B cell (primary cell): ENCODE data around the gene ITPK1. TPM values are rescaled to one million over a fixed set of nuclear protein-coding genes. Genes with fewer than 3 reads are reported as not detected.
A peak's percentile ranks its signal among the peaks of the same experiment; 100 is the strongest.

Source experiments
- ATAC-seq: fragments of 200-7000 bp; cut with Tn5 transposase; one replicate; pipeline ENCODE4 v1.10.0; 2021; ENCODE audit warnings: low read depth, mild to moderate bottlenecking, moderate number of reproducible peaks, moderate library complexity
- CTCF ChIA-PET: fragments of 350-600 bp; sonication (Branson Sonifier 250); formaldehyde crosslinking; loops from one replicate; lab custom pipeline; 2021; ENCODE audit warnings: antibody characterized with exemption, inconsistent platforms; lab: Charles Lee
- POLR2A ChIA-PET: fragments of 350-600 bp; sonication (Branson Sonifier 250); formaldehyde crosslinking; loops from one replicate; lab custom pipeline; 2021; ENCODE audit warnings: antibody characterized with exemption; lab: Charles Lee
- DNase-seq: peaks from one replicate; pipeline ENCODE4 v3.0.0; 2013
- H2AFZ ChIP-seq: 2 replicates; pipeline ENCODE4 v1.6.1; 2012; ENCODE audit warnings: mild to moderate bottlenecking, low read depth, low read length; ENCODE audit not compliant: insufficient read depth, poor library complexity, severe bottlenecking
- H3K27ac ChIP-seq, 2 donors: 1 replicate in 1 of 2; 2 replicates in 1 of 2; pipeline ENCODE4 v1.5.1; 2012 to 2013; ENCODE audit warnings: low read length in 2 of 2, mild to moderate bottlenecking in 2 of 2, moderate library complexity in 1 of 2
- H3K27me3 ChIP-seq, 4 experiments: fragments of 200-600 bp in 1 of 4; sonication (generic) in 1 of 4; replicated peaks in 1 of 4; 1 replicate in 2 of 4; 2 replicates in 2 of 4; pipeline versions ENCODE4 v1.6.1 to v1.7.0; 2013 to 2016; ENCODE audit warnings: low read length in 3 of 4, mild to moderate bottlenecking in 2 of 4, mixed read lengths in 1 of 4, moderate library complexity in 1 of 4; ENCODE audit not compliant: insufficient read depth in 4 of 4, control insufficient read depth in 3 of 4; ENCODE audit errors: control extremely low read depth in 1 of 4
- H3K36me3 ChIP-seq, 2 experiments: replicated peaks in 1 of 2; 1 replicate in 1 of 2; 2 replicates in 1 of 2; pipeline versions ENCODE4 v1.6.1 to v1.7.1; 2013; ENCODE audit warnings: low read length in 1 of 2; ENCODE audit not compliant: insufficient read depth in 2 of 2, control insufficient read depth in 1 of 2; ENCODE audit errors: control extremely low read depth in 1 of 2, extremely low read depth in 1 of 2
- H3K4me1 ChIP-seq, 2 donors: fragments of 200-600 bp in 1 of 2; sonication (generic) in 1 of 2; 1 replicate in 1 of 2; 2 replicates in 1 of 2; pipeline versions ENCODE4 v1.5.1 to v1.6.1; 2013 to 2017; ENCODE audit warnings: low read length in 2 of 2; ENCODE audit not compliant: control insufficient read depth in 2 of 2, insufficient read depth in 2 of 2
- H3K4me2 ChIP-seq: replicated peaks from 2 replicates; pipeline ENCODE3; 2012; ENCODE audit warnings: mild to moderate bottlenecking, low read depth, low read length; ENCODE audit not compliant: poor library complexity, severe bottlenecking
- H3K4me3 ChIP-seq, 5 experiments: fragments of 200-600 bp in 1 of 5; sonication (generic) in 1 of 5; 1 replicate in 3 of 5; 2 replicates in 2 of 5; pipeline versions ENCODE4 v1.5.1 to v1.7.0; 2011 to 2016; ENCODE audit warnings: low read length in 4 of 5, mild to moderate bottlenecking in 4 of 5, low read depth in 2 of 5, control low read depth in 1 of 5, moderate library complexity in 1 of 5; ENCODE audit not compliant: insufficient read depth in 1 of 5; ENCODE audit errors: control extremely low read depth in 1 of 5, extremely low read depth in 1 of 5
- H3K79me2 ChIP-seq: fragments of 200-600 bp; sonication (generic); one replicate; pipeline ENCODE4 v1.6.0; 2016; ENCODE audit warnings: low read length; ENCODE audit not compliant: control insufficient read depth, insufficient read depth
- H3K9ac ChIP-seq: fragments of 200-600 bp; sonication (generic); 2 replicates; pipeline ENCODE4 v1.6.1; 2017; ENCODE audit warnings: mild to moderate bottlenecking, low read length, moderate library complexity
- H3K9me3 ChIP-seq, 3 donors: one replicate each; pipeline versions ENCODE4 v1.6.1 to v1.7.1; 2013; ENCODE audit warnings: low read length in 2 of 3; ENCODE audit not compliant: control insufficient read depth in 2 of 3, insufficient read depth in 1 of 3; ENCODE audit errors: control extremely low read depth in 1 of 3
- H4K20me1 ChIP-seq: 2 replicates; pipeline ENCODE4 v1.6.0; 2012; ENCODE audit warnings: mild to moderate bottlenecking, low read length; ENCODE audit not compliant: insufficient read depth, control insufficient read depth, poor library complexity, severe bottlenecking
- H3K27ac Mint-ChIP-seq: one replicate; pipeline ENCODE4 v1.8.0; 2021; ENCODE audit warnings: mixed read lengths
- H3K27me3 Mint-ChIP-seq: one replicate; pipeline ENCODE4 v1.8.0; 2021; ENCODE audit warnings: mixed read lengths
- H3K4me1 Mint-ChIP-seq: one replicate; pipeline ENCODE4 v1.8.0; 2021; ENCODE audit warnings: mixed read lengths
- H3K4me3 Mint-ChIP-seq: one replicate; pipeline ENCODE4 v1.8.0; 2021; ENCODE audit warnings: mixed read lengths
- H3K9me3 Mint-ChIP-seq: one replicate; pipeline ENCODE4 v1.8.0; 2022; ENCODE audit warnings: mixed read lengths; ENCODE audit not compliant: insufficient read depth
- CTCF ChIP-seq: fragments of 200-600 bp; IDR thresholded peaks from one replicate; pipeline ENCODE4 v1.8.0; 2022; ENCODE audit warnings: antibody characterized with exemption, mild to moderate bottlenecking
- EZH2 ChIP-seq: IDR thresholded peaks from 2 replicates; pipeline ENCODE4 v1.6.1; 2012; ENCODE audit warnings: borderline replicate concordance, low read depth, mild to moderate bottlenecking, moderate library complexity, low read length; ENCODE audit not compliant: insufficient read depth, poor library complexity, severe bottlenecking
- WGBS: methylation state at CpG from one replicate; pipeline ENCODE4 v1.1.5; 2013; ENCODE audit warnings: missing lambda C conversion rate; ENCODE audit not compliant: insufficient coverage; 5-methylcytosine and 5-hydroxymethylcytosine counted together
- intact Hi-C: fragments of 100-400 bp; cut with micrococcal nuclease; formaldehyde crosslinking; loops from one replicate; pipeline ENCODE4 v1.10.0; 2022
- polyA plus RNA-seq: library from polyadenylated mRNA; depleted of rRNA; stranded (reverse); fragments of >200 nt; gene quantifications from 2 replicates; pipeline ENCODE4 v1.2.3, GENCODE V29; 2012
- total RNA-seq, 2 donors: library from RNA; stranded (reverse); fragments of 120-200 nt in 1 of 2; gene quantifications; 1 replicate in 1 of 2; 2 replicates in 1 of 2; pipeline versions ENCODE4 v1.2.3 to v1.2.4, GENCODE V29; 2013 to 2022

The ITPK1 gene
- total and polyA plus RNA-seq, 2 donors (not counting 1 experiment from before 2014, with no cell fraction given), result 46.0 to 46.9 TPM

GRCh38 chr14:93061380-93062012 is 54.2 kb downstream of the ITPK1 start:
- CTCF ChIA-PET, result interaction anchor here (1.0 kb wide), 1 partner anchor 51 kb away, joined by 3 read pairs; no protein-coding TSS in a partner anchor
- Histone ChIP-seq H3K27ac (peak overlapping the region in 1 of 2 donors; percentile 46), H3K4me3 (no peak overlapping the region), H3K27me3 (no peaks in the 10 kb centered on the region), H2AFZ (no peak overlapping the region), H3K9me3 (no peaks in the 10 kb centered on the region), H3K4me2 (no peak overlapping the region), H3K36me3 (no peaks in the 10 kb centered on the region), H3K4me1 (peaks cover 33 to 40% of the 10 kb centered on the region in 2 donors), H4K20me1 (no peaks in the 10 kb centered on the region), H3K79me2 (peaks cover 17% of the 10 kb centered on the region), H3K9ac (no peak overlapping the region)
- H3K27me3 Mint-ChIP-seq, result no peaks in the 10 kb centered on the region
- WGBS, result 70% methylated on average over 3 of the region's 4 CpGs
- POLR2A ChIA-PET, result no interaction called here
- H3K27ac Mint-ChIP-seq, result peak overlapping the region; percentile 20
- no peak for ATAC-seq
- no peak overlapping the region for H3K4me3 Mint-ChIP-seq
- no peak for DNase-seq
- intact Hi-C loops, result no loop called here
- peaks cover 57% of the 10 kb centered on the region for H3K4me1 Mint-ChIP-seq
- TF ChIP-seq CTCF (no peak), EZH2 (no peak)
- no peaks in the 10 kb centered on the region for H3K9me3 Mint-ChIP-seq

- Histone ChIP-seq H4K20me1 (no peaks in the 10 kb centered on the region), H3K27ac (peak overlapping the region in 1 of 2 donors; percentile 46), H3K9ac (no peak overlapping the region), H3K4me2 (no peak overlapping the region), H3K9me3 (no peaks in the 10 kb centered on the region), H3K4me3 (no peak overlapping the region), H3K4me1 (peaks cover 26 to 34% of the 10 kb centered on the region in 2 donors), H3K79me2 (peaks cover 21% of the 10 kb centered on the region), H3K36me3 (no peaks in the 10 kb centered on the region), H3K27me3 (no peaks in the 10 kb centered on the region), H2AFZ (no peak overlapping the region)
- 83% methylated on average over 1 of the region's 1 CpG for WGBS
- H3K4me3 Mint-ChIP-seq, result no peak overlapping the region
- no peaks in the 10 kb centered on the region for H3K27me3 Mint-ChIP-seq
- ATAC-seq (no peak), DNase-seq (no peak)
- POLR2A ChIA-PET, result no interaction called here
- intact Hi-C loops, result no loop called here
- CTCF ChIA-PET, result interaction anchor here (1.0 to 1.2 kb wide), 2 partner anchors 27 to 52 kb away, joined by 3 read pairs; no protein-coding TSS in a partner anchor
- TF ChIP-seq CTCF, result no peak
- TF ChIP-seq EZH2, result no peak
- peak overlapping the region; percentile 67 for H3K27ac Mint-ChIP-seq
- H3K4me1 Mint-ChIP-seq, result peaks cover 55% of the 10 kb centered on the region
- H3K9me3 Mint-ChIP-seq, result no peaks in the 10 kb centered on the region
Observed at GRCh38 chr14:93060841-93061240, 54.9 kb downstream of the ITPK1 start.
